A172 (cell line): ENCODE results near the gene SLC9A8. TPM values are rescaled to one million over a fixed set of nuclear protein-coding genes. Genes with fewer than 3 reads are reported as not detected.
A peak's percentile ranks its signal among the peaks of the same experiment; 100 is the strongest.
"Not testable (repeated sequence)": the region's sequence is repeated elsewhere in the genome, so short reads cannot be mapped to it uniquely, and the experiment has no call there.

ENCODE experiments used
- DNase-seq: peaks from one replicate; pipeline ENCODE4 v3.0.0-alpha.2; 2015; ENCODE audit warnings: low spot score
- total RNA-seq: library from RNA; depleted of rRNA; stranded (reverse); fragments of >200 nt; shearing (Covaris generic); gene quantifications from 2 replicates; pipeline ENCODE4 v1.2.3, GENCODE V29; 2014

Gene SLC9A8
- total RNA-seq, 1 experiment from 2014 or later: 9.9 TPM

- no peak for DNase-seq
These were observed 25.8 kb upstream of the SLC9A8 start for GRCh38 chr20:49786668-49787370.

- DNase-seq: no peak
These were observed 25.0 kb upstream of the SLC9A8 start for GRCh38 chr20:49787371-49788357.

- DNase-seq: no peak
These were observed 22.4 kb upstream of the SLC9A8 start for GRCh38 chr20:49790077-49790798.

GRCh38 chr20:49791165-49791564 is 21.5 kb upstream of the SLC9A8 start:
- no peak for DNase-seq

GRCh38 chr20:49792006-49792405 is 20.6 kb upstream of the SLC9A8 start:
- DNase-seq: no peak

- DNase-seq: no peak
These were observed 20.0 kb upstream of the SLC9A8 start for GRCh38 chr20:49792611-49793010.

- no peak for DNase-seq
These were observed 18.1 kb upstream of the SLC9A8 start for GRCh38 chr20:49794336-49795134.

GRCh38 chr20:49795135-49795424 is 17.5 kb upstream of the SLC9A8 start:
- no peak for DNase-seq

GRCh38 chr20:49796600-49797343 is 15.9 kb upstream of the SLC9A8 start:
- no peak for DNase-seq

- DNase-seq: no peak
These were observed 15.3 kb upstream of the SLC9A8 start for GRCh38 chr20:49797344-49797615.

- DNase-seq: no peak
These were observed 13.9 kb upstream of the SLC9A8 start for GRCh38 chr20:49798718-49799117.

- no peak for DNase-seq
These were observed 12.9 kb upstream of the SLC9A8 start for GRCh38 chr20:49799698-49800097.

GRCh38 chr20:49803418-49803817 is 9.2 kb upstream of the SLC9A8 start:
- DNase-seq: no peak

- DNase-seq: no peak
These were observed 8.3 kb upstream of the SLC9A8 start for GRCh38 chr20:49804364-49804763.

GRCh38 chr20:49805224-49805876 is 7.3 kb upstream of the SLC9A8 start:
- DNase-seq: not testable (repeated sequence)

GRCh38 chr20:49808753-49809152 is 3.9 kb upstream of the SLC9A8 start:
- DNase-seq: no peak

- no peak for DNase-seq
These were observed 2.7 kb upstream of the SLC9A8 start for GRCh38 chr20:49809803-49810359.

GRCh38 chr20:49810491-49811190 is 2.0 kb upstream of the SLC9A8 start:
- no peak for DNase-seq

- peak; percentile 62 for DNase-seq
These were observed 662 bp upstream of the SLC9A8 start for GRCh38 chr20:49811825-49812506.
